ENCODE measurements around the gene REEP1.

DNA sequence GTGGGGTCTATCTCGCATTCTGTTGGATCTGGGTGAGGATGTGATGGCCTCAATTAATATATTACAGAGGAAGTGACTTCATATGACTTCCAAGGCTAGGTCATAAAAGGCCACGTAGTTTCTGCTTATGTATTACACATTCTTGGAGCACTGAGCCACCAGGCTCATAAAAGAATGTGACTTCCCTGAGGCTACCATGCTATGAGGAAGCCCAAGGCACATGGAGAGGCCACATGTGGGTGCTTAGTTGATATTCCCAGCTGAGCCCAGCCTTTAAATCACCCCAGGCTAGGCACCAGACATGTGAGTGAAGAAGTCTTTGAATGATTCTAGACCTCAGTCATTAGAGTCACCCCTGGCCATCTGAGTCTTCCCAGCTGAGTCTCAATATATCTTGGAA, 13.3 kb upstream of the REEP1 start:
- TF ChIP-seq CTCF (IDR thresholded peaks at IDR 0.05) (no peak), POLR2A (IDR thresholded peaks at IDR 0.05) (no peak), POLR2AphosphoS5 (IDR thresholded peaks at IDR 0.05) (no peak)
